GM12892 (cell line): ENCODE measurements around the gene KRTDAP.

ENCODE experiments used
- POLR2A ChIP-seq: IDR thresholded peaks from 2 replicates; pipeline ENCODE4 v1.6.1; 2011; ENCODE audit warnings: low read depth, low read length, control low read depth
- POLR2AphosphoS5 ChIP-seq: IDR thresholded peaks from 2 replicates; pipeline ENCODE4 v1.6.1; 2011; ENCODE audit warnings: low read depth, low read length, control low read depth

GRCh38 chr19:35444735-35445134 is 45.5 kb downstream of the KRTDAP start:
- no peak for TF ChIP-seq POLR2A
- TF ChIP-seq POLR2AphosphoS5, result no peak
